GM12878 (cell line): ENCODE data around the gene SLC26A1.

Experiments used
- CEBPB ChIP-seq, 2 experiments: fragments of 150-350 bp in 1 of 2; IDR thresholded peaks; 2 replicates each; pipeline ENCODE4 v1.6.1; 2012 to 2014; ENCODE audit warnings: low read depth in 2 of 2, low read length in 2 of 2, borderline replicate concordance in 1 of 2, inconsistent platforms in 1 of 2
- MXI1 ChIP-seq: fragments of 150-350 bp; IDR thresholded peaks from 2 replicates; pipeline ENCODE4 v1.6.1; 2011; ENCODE audit warnings: low read depth, mild to moderate bottlenecking, inconsistent platforms, low read length, improper control_type of control experiment
- NFXL1 ChIP-seq: fragments of 450-650 bp; IDR thresholded peaks from 2 replicates; pipeline ENCODE4 v1.6.1; 2017; ENCODE audit warnings: antibody characterized with exemption, mild to moderate bottlenecking, borderline replicate concordance
- POLR2A ChIP-seq: IDR thresholded peaks from 2 replicates; pipeline ENCODE4 v1.6.1; 2011; ENCODE audit warnings: low read depth, mild to moderate bottlenecking, low read length
- POLR2AphosphoS5 ChIP-seq: IDR thresholded peaks from 2 replicates; pipeline ENCODE4 v1.6.1; 2011; ENCODE audit warnings: mild to moderate bottlenecking, low read length, inconsistent platforms
- REST ChIP-seq: IDR thresholded peaks from 2 replicates; pipeline ENCODE4 v1.6.1; 2012; ENCODE audit warnings: mild to moderate bottlenecking, low read depth, low read length
- SMC3 ChIP-seq: IDR thresholded peaks from 2 replicates; pipeline ENCODE4 v1.6.1; 2011; ENCODE audit warnings: low read length, improper control_type of control experiment, borderline replicate concordance
- TF ChIP-seq, protein P1 (sequence below): IDR thresholded peaks from 2 replicates; pipeline ENCODE4 v1.6.1; 2011; ENCODE audit warnings: borderline replicate concordance, low read depth, mild to moderate bottlenecking, moderate library complexity, mixed read lengths, low read length; ENCODE audit not compliant: insufficient read depth; ENCODE audit errors: extremely low read length
- TF ChIP-seq, protein P2 (sequence below), 3 experiments: IDR thresholded peaks in 2 of 3; conservative IDR thresholded peaks in 1 of 3; 2 replicates each; pipeline ENCODE4 v1.5.1; 2011; ENCODE audit warnings: low read depth in 3 of 3, low read length in 3 of 3, mild to moderate bottlenecking in 3 of 3, control low read depth in 2 of 3, moderate library complexity in 2 of 3, inconsistent platforms in 1 of 3, mixed read lengths in 1 of 3; ENCODE audit not compliant: control insufficient read depth in 2 of 3, insufficient read depth in 1 of 3; ENCODE audit errors: extremely low read depth in 1 of 3
- TF ChIP-seq, protein P3 (sequence below): fragments of 450-650 bp; IDR thresholded peaks from 2 replicates; pipeline ENCODE4 v1.6.1; 2016; ENCODE audit warnings: mild to moderate bottlenecking, moderate library complexity, borderline replicate concordance
- TF ChIP-seq, protein P4 (sequence below): fragments of 450-650 bp; IDR thresholded peaks from 2 replicates; pipeline ENCODE4 v1.6.1; 2017; ENCODE audit warnings: mild to moderate bottlenecking
- TF ChIP-seq, protein P5 (sequence below): IDR thresholded peaks from 2 replicates; pipeline ENCODE4 v1.6.1; 2012; ENCODE audit warnings: low read depth, low read length, improper control_type of control experiment

GRCh38 chr4:1033840-1034551 is 40.8 kb upstream of the SLC26A1 start:
- TF ChIP-seq, protein P1, sequence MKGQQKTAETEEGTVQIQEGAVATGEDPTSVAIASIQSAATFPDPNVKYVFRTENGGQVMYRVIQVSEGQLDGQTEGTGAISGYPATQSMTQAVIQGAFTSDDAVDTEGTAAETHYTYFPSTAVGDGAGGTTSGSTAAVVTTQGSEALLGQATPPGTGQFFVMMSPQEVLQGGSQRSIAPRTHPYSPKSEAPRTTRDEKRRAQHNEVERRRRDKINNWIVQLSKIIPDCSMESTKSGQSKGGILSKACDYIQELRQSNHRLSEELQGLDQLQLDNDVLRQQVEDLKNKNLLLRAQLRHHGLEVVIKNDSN = no peak
- TF ChIP-seq, protein P2, sequence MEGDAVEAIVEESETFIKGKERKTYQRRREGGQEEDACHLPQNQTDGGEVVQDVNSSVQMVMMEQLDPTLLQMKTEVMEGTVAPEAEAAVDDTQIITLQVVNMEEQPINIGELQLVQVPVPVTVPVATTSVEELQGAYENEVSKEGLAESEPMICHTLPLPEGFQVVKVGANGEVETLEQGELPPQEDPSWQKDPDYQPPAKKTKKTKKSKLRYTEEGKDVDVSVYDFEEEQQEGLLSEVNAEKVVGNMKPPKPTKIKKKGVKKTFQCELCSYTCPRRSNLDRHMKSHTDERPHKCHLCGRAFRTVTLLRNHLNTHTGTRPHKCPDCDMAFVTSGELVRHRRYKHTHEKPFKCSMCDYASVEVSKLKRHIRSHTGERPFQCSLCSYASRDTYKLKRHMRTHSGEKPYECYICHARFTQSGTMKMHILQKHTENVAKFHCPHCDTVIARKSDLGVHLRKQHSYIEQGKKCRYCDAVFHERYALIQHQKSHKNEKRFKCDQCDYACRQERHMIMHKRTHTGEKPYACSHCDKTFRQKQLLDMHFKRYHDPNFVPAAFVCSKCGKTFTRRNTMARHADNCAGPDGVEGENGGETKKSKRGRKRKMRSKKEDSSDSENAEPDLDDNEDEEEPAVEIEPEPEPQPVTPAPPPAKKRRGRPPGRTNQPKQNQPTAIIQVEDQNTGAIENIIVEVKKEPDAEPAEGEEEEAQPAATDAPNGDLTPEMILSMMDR (IDR thresholded peaks at IDR 0.05 in 2 of 3, conservative IDR thresholded peaks at IDR 0.05 in 1 of 3; ENCODE audit: control insufficient read depth in 2 of 3, extremely low read depth in 1 of 3, insufficient read depth in 1 of 3, low read depth in 3 of 3, low read length in 3 of 3) = no peak
- no peak for TF ChIP-seq SMC3
- TF ChIP-seq REST = no peak
- no peak for TF ChIP-seq CEBPB (IDR thresholded peaks at IDR 0.05; ENCODE audit: borderline replicate concordance in 1 of 2, low read depth in 2 of 2, low read length in 2 of 2)
- no peak for TF ChIP-seq POLR2AphosphoS5
- TF ChIP-seq, protein P3, sequence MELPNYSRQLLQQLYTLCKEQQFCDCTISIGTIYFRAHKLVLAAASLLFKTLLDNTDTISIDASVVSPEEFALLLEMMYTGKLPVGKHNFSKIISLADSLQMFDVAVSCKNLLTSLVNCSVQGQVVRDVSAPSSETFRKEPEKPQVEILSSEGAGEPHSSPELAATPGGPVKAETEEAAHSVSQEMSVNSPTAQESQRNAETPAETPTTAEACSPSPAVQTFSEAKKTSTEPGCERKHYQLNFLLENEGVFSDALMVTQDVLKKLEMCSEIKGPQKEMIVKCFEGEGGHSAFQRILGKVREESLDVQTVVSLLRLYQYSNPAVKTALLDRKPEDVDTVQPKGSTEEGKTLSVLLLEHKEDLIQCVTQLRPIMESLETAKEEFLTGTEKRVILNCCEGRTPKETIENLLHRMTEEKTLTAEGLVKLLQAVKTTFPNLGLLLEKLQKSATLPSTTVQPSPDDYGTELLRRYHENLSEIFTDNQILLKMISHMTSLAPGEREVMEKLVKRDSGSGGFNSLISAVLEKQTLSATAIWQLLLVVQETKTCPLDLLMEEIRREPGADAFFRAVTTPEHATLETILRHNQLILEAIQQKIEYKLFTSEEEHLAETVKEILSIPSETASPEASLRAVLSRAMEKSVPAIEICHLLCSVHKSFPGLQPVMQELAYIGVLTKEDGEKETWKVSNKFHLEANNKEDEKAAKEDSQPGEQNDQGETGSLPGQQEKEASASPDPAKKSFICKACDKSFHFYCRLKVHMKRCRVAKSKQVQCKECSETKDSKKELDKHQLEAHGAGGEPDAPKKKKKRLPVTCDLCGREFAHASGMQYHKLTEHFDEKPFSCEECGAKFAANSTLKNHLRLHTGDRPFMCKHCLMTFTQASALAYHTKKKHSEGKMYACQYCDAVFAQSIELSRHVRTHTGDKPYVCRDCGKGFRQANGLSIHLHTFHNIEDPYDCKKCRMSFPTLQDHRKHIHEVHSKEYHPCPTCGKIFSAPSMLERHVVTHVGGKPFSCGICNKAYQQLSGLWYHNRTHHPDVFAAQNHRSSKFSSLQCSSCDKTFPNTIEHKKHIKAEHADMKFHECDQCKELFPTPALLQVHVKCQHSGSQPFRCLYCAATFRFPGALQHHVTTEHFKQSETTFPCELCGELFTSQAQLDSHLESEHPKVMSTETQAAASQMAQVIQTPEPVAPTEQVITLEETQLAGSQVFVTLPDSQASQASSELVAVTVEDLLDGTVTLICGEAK = no peak
- TF ChIP-seq NFXL1 = no peak
- TF ChIP-seq, protein P4, sequence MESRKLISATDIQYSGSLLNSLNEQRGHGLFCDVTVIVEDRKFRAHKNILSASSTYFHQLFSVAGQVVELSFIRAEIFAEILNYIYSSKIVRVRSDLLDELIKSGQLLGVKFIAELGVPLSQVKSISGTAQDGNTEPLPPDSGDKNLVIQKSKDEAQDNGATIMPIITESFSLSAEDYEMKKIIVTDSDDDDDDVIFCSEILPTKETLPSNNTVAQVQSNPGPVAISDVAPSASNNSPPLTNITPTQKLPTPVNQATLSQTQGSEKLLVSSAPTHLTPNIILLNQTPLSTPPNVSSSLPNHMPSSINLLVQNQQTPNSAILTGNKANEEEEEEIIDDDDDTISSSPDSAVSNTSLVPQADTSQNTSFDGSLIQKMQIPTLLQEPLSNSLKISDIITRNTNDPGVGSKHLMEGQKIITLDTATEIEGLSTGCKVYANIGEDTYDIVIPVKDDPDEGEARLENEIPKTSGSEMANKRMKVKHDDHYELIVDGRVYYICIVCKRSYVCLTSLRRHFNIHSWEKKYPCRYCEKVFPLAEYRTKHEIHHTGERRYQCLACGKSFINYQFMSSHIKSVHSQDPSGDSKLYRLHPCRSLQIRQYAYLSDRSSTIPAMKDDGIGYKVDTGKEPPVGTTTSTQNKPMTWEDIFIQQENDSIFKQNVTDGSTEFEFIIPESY = no peak
- TF ChIP-seq, protein P5, sequence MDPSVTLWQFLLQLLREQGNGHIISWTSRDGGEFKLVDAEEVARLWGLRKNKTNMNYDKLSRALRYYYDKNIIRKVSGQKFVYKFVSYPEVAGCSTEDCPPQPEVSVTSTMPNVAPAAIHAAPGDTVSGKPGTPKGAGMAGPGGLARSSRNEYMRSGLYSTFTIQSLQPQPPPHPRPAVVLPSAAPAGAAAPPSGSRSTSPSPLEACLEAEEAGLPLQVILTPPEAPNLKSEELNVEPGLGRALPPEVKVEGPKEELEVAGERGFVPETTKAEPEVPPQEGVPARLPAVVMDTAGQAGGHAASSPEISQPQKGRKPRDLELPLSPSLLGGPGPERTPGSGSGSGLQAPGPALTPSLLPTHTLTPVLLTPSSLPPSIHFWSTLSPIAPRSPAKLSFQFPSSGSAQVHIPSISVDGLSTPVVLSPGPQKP = no peak
- no peak for TF ChIP-seq POLR2A
- TF ChIP-seq MXI1 = no peak
